OCI-LY7 (cell line): ENCODE measurements around the gene PNPLA1.

Experiments
- EZH2phosphoT487 ChIP-seq: fragments of 200-600 bp; sonication (generic); IDR thresholded peaks from 2 replicates; pipeline ENCODE4 v1.6.1; 2018; ENCODE audit warnings: low read depth, borderline replicate concordance, mild to moderate bottlenecking, mixed run types, antibody characterized with exemption, low read length, moderate library complexity, mixed read lengths
- TF ChIP-seq, protein P1 (sequence below): fragments of 200-600 bp; sonication (generic); conservative IDR thresholded peaks from 2 replicates; pipeline ENCODE4 v1.5.1; 2014; ENCODE audit warnings: mild to moderate bottlenecking, antibody characterized with exemption, low read length, moderate library complexity, mixed read lengths

GRCh38 chr6:36333171-36333895 is 63.5 kb downstream of the PNPLA1 start:
- TF ChIP-seq, protein P1, sequence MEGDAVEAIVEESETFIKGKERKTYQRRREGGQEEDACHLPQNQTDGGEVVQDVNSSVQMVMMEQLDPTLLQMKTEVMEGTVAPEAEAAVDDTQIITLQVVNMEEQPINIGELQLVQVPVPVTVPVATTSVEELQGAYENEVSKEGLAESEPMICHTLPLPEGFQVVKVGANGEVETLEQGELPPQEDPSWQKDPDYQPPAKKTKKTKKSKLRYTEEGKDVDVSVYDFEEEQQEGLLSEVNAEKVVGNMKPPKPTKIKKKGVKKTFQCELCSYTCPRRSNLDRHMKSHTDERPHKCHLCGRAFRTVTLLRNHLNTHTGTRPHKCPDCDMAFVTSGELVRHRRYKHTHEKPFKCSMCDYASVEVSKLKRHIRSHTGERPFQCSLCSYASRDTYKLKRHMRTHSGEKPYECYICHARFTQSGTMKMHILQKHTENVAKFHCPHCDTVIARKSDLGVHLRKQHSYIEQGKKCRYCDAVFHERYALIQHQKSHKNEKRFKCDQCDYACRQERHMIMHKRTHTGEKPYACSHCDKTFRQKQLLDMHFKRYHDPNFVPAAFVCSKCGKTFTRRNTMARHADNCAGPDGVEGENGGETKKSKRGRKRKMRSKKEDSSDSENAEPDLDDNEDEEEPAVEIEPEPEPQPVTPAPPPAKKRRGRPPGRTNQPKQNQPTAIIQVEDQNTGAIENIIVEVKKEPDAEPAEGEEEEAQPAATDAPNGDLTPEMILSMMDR = no peak
- no peak for TF ChIP-seq EZH2phosphoT487
